Ammon's horn (tissue), 1 donor: ENCODE data around the gene ACSL1.

Experiments
- DNase-seq: peaks from one replicate; pipeline ENCODE4 v3.0.0-alpha.2; 2016; ENCODE audit warnings: low spot score

Gene ACSL1

GRCh38 chr4:184713887-184714286, 111.9 kb downstream of the ACSL1 start:
- no peak for DNase-seq

- no peak for DNase-seq
These were observed 113.4 kb downstream of the ACSL1 start for GRCh38 chr4:184712322-184712721.

GRCh38 chr4:184706453-184706852, 119.3 kb downstream of the ACSL1 start:
- DNase-seq: no peak

GRCh38 chr4:184705692-184706091, 120.1 kb downstream of the ACSL1 start:
- DNase-seq: no peak
